ENCODE measurements around the gene SRPK3.

Gene SRPK3

DNA sequence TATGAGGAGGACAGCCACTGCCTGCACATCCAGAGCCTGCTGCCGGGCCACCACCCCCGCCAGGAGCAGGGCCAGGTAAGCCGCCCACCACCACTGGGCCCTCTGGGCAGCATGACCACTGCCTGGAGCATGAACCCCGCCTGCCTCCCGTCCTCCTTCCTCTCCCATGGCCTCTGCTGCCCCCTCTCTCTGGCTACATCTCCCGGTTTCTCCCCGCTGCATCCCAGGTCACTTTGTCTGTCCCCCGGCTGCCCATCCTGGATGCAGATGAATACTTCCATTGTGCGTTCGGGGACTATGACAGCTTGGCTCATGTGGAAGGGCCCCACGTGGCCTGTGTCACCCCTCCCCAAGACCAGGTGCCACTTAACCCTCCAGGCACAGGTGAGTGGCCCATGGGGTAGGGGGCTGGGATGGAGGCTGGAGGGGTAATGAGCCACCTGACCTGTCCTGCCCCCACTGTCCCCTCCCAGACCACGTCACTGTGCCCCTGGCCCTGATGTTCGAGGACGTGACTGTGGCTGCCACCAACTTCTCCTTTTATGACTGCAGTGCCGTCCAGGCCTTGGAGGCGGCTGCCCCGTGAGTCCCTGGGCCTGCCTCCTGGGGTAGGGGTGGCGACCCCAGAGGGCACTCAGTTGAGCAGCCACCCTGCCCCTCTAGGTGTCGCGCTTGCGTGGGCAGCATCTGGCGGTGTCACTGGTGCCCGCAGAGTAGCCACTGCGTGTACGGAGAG, 10.8 kb upstream of the SRPK3 start:
- no peaks in the 10 kb centered on the region for H3K36me3 ChIP-seq (ENCODE audit: insufficient read depth, insufficient read length, low read length)
- H3K4me1 ChIP-seq (ENCODE audit: insufficient read depth, insufficient read length) = no peaks in the 10 kb centered on the region
- TF ChIP-seq ZNF274 (IDR thresholded peaks at IDR 0.05; ENCODE audit: low read depth, low read length) = no peak

DNA sequence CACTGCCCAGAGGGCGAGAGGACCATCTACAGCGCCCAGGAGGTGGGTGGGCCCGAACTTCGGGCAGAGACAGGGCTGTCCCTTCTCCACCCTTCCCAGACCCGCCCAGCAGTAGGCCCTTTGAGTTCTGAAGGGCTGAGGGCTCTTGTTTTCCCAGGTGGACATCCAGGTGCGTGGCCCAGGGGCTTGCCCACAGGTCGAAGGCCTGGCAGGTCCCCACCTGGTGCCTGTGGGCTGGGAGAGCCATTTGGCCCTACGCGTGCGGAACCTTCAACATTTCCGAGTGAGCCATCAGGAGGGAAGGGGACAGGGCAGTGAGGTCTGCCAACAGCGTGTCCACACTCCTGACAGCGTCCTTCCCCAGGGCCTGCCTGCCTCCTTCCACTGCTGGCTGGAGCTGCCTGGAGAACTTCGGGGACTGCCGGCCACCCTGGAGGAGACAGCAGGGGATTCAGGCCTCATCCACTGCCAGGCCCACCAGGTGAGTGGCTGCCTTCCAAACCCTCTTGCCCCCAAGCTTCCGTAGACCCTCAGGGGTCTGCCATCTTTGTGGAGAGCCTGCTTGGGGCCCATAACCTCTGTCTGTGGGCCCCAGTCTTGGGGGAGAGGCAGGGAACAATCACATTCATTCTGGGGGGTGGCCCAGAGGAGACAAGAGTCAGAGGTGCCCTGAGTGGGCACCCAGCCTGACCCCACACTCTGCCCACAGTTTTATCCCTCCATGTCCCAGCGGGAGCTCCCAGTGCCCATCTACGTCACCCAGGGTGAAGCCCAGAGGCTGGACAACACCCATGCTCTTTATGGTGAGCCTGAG, 10.0 kb upstream of the SRPK3 start:
- Histone ChIP-seq H3K9ac (ENCODE audit: insufficient read length, low read depth) (no peak overlapping the region), H3K36me3 (ENCODE audit: insufficient read depth, insufficient read length, low read length) (no peaks in the 10 kb centered on the region), H3K9me3 (ENCODE audit: insufficient read depth, low read length) (no peaks in the 10 kb centered on the region), H3K27me3 (ENCODE audit: insufficient read depth, insufficient read length) (no peaks in the 10 kb centered on the region), H3K4me1 (ENCODE audit: insufficient read depth, insufficient read length) (no peaks in the 10 kb centered on the region), H3K4me3 (ENCODE audit: insufficient read length, low read depth) (no peak overlapping the region)
- TF ChIP-seq SUZ12 (IDR thresholded peaks at IDR 0.05; ENCODE audit: extremely low read depth, insufficient read depth, insufficient read length) = no peak
- no peak for TF ChIP-seq ZNF274 (IDR thresholded peaks at IDR 0.05; ENCODE audit: low read depth, low read length)
- no peak for TF ChIP-seq YY1 (IDR thresholded peaks at IDR 0.05; ENCODE audit: insufficient read depth, insufficient read length)
- DNase-seq (ENCODE audit: low read depth, low spot score) = no peak

More for the DNA sequence above, 10.8 kb upstream of the SRPK3 start:
- Histone ChIP-seq H3K27me3 (ENCODE audit: insufficient read depth, insufficient read length) (no peaks in the 10 kb centered on the region), H3K9ac (ENCODE audit: insufficient read length, low read depth) (no peak overlapping the region), H3K4me3 (ENCODE audit: insufficient read length, low read depth) (no peak overlapping the region), H3K9me3 (ENCODE audit: insufficient read depth, low read length) (no peaks in the 10 kb centered on the region)
- DNase-seq (ENCODE audit: low read depth, low spot score) = no peak

DNA sequence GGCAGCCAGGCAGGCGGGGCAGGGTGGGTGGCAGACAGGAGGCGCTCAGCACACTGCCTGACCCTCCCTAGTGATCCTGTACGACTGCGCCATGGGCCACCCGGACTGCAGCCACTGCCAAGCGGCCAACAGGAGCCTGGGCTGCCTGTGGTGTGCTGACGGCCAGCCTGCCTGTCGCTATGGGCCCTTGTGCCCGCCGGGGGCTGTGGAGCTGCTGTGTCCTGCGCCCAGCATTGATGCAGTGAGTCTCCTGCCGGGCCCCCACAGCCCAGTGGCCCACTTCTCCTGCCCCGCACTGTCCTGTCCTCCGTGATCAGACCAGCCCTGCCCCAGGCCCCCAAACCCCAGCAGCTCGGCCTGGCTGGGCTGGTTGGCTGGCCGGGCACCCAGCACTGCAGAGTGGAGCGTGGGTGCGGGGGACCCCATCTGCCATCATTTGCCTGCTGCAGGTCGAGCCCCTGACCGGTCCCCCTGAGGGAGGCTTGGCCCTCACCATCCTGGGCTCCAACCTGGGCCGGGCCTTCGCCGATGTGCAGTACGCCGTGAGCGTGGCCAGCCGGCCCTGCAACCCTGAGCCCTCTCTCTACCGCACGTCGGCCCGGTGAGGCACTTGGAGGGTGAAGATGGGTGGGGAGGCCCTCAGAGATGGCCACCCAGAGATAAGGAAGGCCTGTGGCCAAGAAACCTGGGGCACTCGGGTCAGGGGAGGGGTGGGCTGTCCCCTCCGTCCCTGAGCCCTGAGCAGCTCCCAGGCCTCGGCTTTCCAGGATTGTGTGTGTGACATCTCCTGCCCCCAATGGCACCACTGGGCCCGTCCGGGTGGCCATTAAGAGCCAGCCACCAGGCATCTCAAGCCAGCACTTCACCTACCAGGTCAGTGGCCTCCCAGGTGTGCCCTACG, 9.2 kb upstream of the SRPK3 start:
- Histone ChIP-seq H3K4me3 (ENCODE audit: insufficient read length, low read depth) (no peak overlapping the region), H3K4me1 (ENCODE audit: insufficient read depth, insufficient read length) (no peaks in the 10 kb centered on the region), H3K27me3 (ENCODE audit: insufficient read depth, insufficient read length) (no peaks in the 10 kb centered on the region), H3K36me3 (ENCODE audit: insufficient read depth, insufficient read length, low read length) (no peaks in the 10 kb centered on the region), H3K9me3 (ENCODE audit: insufficient read depth, low read length) (no peaks in the 10 kb centered on the region), H3K9ac (ENCODE audit: insufficient read length, low read depth) (no peak overlapping the region)
- no peak for DNase-seq (ENCODE audit: low read depth, low spot score)
- TF ChIP-seq ZNF274 (IDR thresholded peaks at IDR 0.05; ENCODE audit: low read depth, low read length) = no peak
- no peak for TF ChIP-seq SUZ12 (IDR thresholded peaks at IDR 0.05; ENCODE audit: extremely low read depth, insufficient read depth, insufficient read length)

DNA sequence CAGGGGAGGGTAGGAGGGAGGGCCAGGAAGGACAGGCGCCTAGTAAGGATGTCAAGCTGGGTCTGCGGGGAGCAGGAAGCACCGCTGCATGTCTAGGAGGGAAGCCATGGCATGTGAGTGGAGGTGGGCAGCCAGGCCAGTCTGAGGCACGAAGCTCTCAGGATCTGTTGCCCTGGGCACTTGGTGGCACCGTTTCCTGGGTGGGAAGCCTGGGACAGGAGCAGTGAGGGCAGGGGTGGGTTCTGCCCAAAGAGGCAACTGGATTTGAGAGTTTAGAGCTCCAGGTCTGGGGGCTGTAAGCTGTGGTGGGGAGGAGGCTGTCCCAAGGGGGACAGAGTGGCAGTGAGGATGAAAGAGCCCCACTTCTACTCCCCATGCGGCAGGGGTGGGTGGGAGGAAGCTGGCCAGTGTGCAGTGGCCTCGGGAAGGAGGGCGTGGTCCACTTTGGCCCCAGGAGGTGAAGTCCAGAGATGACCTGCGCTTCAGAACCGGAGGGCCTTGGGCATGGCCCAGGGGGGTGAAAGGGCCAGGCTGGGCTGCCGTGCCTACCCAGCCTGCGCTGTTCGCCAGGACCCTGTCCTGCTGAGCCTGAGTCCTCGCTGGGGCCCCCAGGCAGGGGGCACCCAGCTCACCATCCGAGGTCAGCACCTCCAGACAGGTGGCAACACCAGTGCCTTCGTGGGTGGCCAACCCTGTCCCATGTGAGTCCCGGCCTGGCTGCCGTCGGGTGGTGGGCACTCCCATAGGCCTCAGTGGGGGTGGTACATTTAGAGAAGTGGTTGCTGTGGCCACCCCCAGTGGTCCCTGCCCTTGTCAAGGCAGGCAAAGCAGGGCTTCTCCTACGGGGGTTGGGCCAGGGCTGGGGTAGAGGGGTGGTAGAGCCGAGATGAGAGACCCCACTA, 8.3 kb upstream of the SRPK3 start:
- Histone ChIP-seq H3K9ac (ENCODE audit: insufficient read length, low read depth) (no peak overlapping the region), H3K4me3 (ENCODE audit: insufficient read length, low read depth) (no peak overlapping the region), H3K4me1 (ENCODE audit: insufficient read depth, insufficient read length) (no peaks in the 10 kb centered on the region), H3K27me3 (ENCODE audit: insufficient read depth, insufficient read length) (no peaks in the 10 kb centered on the region), H3K9me3 (ENCODE audit: insufficient read depth, low read length) (no peaks in the 10 kb centered on the region), H3K36me3 (ENCODE audit: insufficient read depth, insufficient read length, low read length) (no peaks in the 10 kb centered on the region)
- TF ChIP-seq YY1 (IDR thresholded peaks at IDR 0.05; ENCODE audit: insufficient read depth, insufficient read length) = no peak
- no peak for DNase-seq (ENCODE audit: low read depth, low spot score)

DNA sequence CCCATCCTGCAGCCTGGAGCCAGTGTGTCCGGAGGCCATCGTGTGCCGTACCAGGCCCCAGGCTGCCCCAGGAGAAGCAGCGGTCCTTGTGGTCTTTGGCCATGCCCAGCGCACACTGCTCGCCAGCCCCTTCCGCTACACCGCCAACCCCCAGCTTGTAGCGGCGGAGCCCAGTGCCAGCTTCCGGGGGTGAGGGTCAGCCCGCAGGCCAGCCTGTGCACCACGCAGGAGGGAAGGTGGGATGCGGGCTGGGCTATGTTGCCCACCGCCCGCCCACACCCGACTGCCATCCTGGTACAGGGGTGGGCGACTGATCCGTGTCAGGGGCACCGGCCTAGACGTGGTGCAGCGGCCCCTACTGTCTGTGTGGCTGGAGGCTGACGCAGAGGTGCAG, 7.6 kb upstream of the SRPK3 start:
- H3K9ac ChIP-seq (ENCODE audit: insufficient read length, low read depth) = no peak overlapping the region
- no peaks in the 10 kb centered on the region for H3K27me3 ChIP-seq (ENCODE audit: insufficient read depth, insufficient read length)
- H3K4me1 ChIP-seq (ENCODE audit: insufficient read depth, insufficient read length) = no peaks in the 10 kb centered on the region
- no peaks in the 10 kb centered on the region for H3K9me3 ChIP-seq (ENCODE audit: insufficient read depth, low read length)
- H3K4me3 ChIP-seq (ENCODE audit: insufficient read length, low read depth) = no peak overlapping the region
- TF ChIP-seq ZNF274 (IDR thresholded peaks at IDR 0.05; ENCODE audit: low read depth, low read length) = no peak
- no peak for TF ChIP-seq YY1 (IDR thresholded peaks at IDR 0.05; ENCODE audit: insufficient read depth, insufficient read length)
- TF ChIP-seq SUZ12 (IDR thresholded peaks at IDR 0.05; ENCODE audit: extremely low read depth, insufficient read depth, insufficient read length) = no peak
- H3K36me3 ChIP-seq (ENCODE audit: insufficient read depth, insufficient read length, low read length) = no peaks in the 10 kb centered on the region
- DNase-seq (ENCODE audit: low read depth, low spot score) = no peak

DNA sequence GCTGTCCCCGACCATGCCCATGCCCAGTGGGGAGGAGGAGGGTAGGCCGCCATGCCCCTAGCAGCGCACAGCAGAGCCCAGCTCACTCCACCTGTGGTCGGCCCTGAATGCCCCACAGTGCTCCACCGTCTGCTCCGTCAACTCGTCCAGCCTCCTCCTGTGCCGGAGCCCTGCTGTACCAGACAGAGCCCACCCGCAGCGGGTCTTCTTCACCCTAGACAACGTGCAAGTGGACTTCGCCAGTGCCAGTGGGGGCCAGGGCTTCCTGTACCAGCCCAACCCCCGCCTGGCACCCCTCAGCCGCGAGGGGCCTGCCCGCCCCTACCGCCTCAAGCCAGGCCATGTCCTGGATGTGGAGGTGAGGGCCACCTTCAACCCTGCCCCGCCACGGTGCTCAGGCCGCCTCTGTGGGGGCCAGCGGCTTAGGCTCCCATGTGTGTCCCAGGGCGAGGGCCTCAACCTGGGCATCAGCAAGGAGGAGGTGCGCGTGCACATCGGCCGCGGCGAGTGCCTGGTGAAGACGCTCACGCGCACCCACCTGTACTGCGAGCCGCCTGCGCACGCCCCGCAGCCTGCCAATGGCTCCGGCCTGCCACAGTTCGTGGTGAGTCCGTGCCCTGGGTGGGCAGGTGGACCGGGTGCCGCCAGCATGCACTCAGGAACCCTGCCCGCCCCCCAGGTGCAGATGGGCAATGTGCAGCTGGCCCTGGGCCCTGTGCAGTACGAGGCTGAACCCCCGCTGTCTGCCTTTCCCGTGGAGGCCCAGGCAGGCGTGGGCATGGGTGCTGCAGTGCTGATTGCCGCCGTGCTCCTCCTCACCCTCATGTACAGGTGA, 6.9 kb upstream of the SRPK3 start:
- Histone ChIP-seq H3K4me3 (ENCODE audit: insufficient read length, low read depth) (no peak overlapping the region), H3K4me1 (ENCODE audit: insufficient read depth, insufficient read length) (no peaks in the 10 kb centered on the region), H3K36me3 (ENCODE audit: insufficient read depth, insufficient read length, low read length) (no peaks in the 10 kb centered on the region), H3K27me3 (ENCODE audit: insufficient read depth, insufficient read length) (no peaks in the 10 kb centered on the region), H3K9me3 (ENCODE audit: insufficient read depth, low read length) (no peaks in the 10 kb centered on the region), H3K9ac (ENCODE audit: insufficient read length, low read depth) (no peak overlapping the region)
- no peak for TF ChIP-seq SUZ12 (IDR thresholded peaks at IDR 0.05; ENCODE audit: extremely low read depth, insufficient read depth, insufficient read length)
- no peak for TF ChIP-seq ZNF274 (IDR thresholded peaks at IDR 0.05; ENCODE audit: low read depth, low read length)
- no peak for TF ChIP-seq YY1 (IDR thresholded peaks at IDR 0.05; ENCODE audit: insufficient read depth, insufficient read length)
- no peak for DNase-seq (ENCODE audit: low read depth, low spot score)

All from NT2/D1 (cell line).